HG02938 (cell line): Measurements from ENCODE around the gene LRRC32.
"Not testable (repeated sequence)": the region's sequence is repeated elsewhere in the genome, so short reads cannot be mapped to it uniquely, and the experiment has no call there.

ENCODE experiments used
- ATAC-seq: cut with Tn5 transposase; IDR thresholded peaks from one replicate; pipeline ENCODE4 v1.9.1; 2021; ENCODE audit warnings: mild to moderate bottlenecking, moderate library complexity; ENCODE audit not compliant: unreplicated experiment

Gene LRRC32

DNA sequence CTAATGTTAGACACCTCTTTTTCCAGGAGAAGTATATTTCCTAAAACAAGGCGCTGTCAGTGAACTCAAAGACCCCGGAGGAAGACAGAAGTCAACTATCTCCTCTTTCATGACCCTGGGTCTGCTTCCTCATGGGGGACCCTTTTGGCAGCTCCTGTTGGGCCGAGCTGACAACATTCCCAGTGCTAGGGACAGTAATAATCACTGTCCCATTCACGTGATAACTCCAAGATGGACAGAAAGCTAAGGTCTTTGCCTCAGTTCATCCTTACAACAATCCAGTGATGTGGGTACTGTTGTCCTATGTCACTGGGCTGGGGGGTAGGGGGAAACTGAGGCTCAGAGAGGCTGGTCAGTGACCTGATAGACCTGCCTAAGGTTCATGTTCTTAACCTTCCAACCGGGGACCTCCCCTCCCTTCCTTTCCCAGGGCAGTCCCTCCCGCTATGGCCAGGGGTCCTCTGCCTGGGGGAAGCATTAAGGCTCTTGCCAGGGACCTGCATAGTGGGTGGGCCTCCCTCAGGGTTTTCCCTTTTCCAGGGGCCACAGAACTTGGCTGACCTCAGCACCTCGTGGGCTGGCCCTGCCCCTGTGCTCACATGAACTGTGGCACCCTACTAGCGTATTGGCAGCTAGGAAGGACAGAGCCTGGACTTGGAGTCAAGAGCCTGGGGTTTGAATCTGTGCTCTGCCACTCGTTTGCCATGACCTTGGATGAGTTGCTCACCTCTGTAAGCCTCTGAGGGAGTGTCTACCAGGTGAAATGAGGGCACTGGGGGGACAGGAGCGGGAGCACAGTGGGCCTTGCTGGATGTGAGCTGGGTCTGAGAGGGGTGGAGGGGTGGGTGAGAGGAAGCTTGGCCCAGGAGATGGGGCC is 53.6 kb downstream of the LRRC32 start:
- ATAC-seq: no peak

DNA sequence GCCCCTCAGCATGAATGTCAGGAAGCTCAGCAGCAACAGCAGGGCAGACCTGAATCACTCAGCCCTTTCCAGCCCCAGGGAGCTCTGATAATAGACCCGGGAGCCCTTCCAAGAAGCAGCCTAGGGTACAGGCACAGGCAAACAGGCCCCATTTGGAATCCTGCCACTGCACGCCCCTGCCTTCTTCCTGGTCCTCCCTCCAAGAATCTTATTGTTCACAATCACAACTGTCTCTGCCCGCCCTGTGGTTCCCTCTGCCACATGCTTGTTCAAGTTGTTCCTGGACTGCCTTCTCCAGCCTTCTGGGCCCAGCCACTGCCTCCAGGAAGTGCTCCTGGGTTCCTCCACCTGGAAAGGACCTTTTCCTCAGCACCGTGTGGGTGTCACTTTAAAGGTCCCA is 54.6 kb downstream of the LRRC32 start:
- no peak for ATAC-seq

DNA sequence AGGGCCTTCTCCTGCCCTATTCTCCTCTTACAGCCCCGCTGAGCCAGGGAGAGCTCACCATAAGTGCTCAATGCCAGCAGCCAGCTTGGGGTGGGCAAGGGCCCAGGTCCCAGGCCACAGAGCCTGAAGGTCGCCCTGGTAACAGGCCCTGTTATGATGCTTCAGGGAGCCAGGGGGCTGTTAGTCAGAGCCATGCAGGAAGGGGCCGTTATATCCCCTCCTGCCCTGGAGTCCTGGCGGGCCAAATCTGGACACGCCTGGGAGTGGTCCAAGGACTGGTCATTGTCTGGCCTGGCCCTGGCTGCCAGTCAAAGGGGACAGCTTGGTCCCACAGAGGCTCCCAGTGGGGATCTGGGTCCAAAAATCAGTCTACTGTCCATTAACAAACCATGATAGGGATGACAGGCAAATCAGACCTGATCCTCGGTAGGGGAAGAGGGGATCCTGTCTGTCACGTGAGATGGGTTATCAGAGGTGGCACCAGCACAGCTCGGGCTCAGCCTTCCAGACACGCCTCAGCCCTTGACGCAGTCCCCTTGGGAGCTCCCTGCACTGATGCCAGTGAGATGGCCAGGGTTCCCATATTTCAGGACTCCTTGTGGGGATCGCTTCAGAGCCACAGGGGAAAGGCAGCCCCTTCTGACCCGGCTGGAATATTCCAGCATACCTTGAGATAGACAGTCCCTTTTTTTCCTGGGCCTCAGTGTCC is 55.9 kb downstream of the LRRC32 start:
- ATAC-seq: no peak

DNA sequence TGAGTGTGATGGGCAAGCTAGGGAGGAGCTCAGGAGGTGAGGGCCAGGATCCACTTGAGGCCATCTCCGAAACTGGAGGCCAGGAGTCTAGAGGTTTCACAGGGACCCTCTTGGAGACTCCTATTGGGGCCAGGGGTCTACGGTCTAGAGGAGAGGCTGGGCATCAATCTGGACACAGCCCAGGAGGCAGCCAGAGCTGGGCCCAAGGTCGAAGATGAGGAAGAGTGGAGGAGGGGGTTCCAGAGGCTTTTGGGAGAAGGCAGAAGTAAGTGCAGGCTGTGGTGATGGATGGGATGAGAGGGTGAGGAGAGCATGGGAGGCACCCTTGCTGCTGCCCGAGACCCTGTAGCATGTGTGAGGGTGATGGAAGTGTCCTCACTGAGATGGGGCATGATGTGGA is 56.6 kb downstream of the LRRC32 start:
- ATAC-seq: no peak

DNA sequence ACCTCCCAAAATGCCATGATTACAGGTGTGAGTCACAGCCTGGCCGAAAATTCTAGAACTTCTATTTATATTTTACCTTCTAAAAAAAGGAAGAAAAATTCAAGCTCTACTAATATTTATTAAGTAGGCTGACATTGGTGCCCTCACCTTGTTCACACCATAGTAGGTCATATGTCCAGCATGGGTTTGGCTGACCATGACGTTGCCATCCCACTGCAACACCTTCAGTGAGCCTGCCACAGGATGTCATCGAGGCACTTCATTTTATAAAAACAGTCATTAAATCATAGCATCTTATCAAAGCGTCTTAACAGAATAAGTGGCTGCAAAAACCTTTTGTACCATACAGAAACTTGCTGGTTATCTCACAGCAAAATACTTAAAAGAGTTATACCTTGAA is 58.3 kb downstream of the LRRC32 start:
- ATAC-seq: no peak

DNA sequence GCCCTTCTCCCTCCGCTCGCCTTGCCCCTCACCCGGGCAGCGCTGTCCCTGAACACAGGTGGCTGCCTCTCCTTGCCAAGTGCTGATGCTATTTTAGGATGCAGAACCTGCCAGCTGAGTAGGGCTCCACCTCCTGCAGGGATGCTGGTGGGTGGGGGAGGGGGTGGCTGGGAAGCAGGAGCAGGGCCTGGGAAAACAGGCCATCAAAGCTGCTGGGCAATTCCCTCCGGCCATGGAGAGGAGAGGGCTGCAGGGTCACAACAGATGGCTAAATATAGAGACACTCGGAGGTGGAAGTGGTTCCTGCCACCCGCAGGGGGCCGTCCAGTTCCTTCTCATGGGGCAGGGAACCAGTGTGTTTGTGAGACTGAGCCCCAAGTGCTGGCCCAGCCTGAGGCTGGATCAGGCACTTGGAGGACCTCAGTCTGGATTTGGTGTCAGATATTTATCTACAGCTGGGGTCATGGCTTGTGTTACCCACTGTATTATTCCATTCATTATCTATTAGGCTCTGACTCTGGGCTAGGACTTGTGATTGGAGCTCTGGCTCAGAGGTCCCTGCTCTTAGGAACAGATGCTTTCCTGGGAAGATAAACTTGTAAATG is 59.6 kb downstream of the LRRC32 start:
- ATAC-seq: no peak

DNA sequence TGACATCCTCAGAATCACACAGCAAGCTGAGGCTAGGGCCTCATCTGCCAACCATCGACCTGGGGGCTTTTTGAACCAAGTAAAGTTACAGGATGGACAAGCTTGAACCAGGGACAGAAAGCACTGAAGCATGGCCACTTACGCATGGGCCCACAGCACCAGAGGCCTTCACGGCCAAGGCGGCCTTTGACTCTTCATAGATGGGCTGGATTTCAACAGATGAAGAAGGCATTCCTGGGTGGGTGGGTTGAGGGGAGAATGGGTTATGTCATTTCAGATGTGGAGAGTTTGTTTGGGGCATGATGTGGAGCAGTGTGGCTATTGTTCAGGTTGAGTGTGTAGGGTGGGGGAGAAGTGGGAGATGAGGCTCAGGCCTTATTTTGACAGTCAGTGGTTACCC is 60.2 kb downstream of the LRRC32 start:
- ATAC-seq: no peak

DNA sequence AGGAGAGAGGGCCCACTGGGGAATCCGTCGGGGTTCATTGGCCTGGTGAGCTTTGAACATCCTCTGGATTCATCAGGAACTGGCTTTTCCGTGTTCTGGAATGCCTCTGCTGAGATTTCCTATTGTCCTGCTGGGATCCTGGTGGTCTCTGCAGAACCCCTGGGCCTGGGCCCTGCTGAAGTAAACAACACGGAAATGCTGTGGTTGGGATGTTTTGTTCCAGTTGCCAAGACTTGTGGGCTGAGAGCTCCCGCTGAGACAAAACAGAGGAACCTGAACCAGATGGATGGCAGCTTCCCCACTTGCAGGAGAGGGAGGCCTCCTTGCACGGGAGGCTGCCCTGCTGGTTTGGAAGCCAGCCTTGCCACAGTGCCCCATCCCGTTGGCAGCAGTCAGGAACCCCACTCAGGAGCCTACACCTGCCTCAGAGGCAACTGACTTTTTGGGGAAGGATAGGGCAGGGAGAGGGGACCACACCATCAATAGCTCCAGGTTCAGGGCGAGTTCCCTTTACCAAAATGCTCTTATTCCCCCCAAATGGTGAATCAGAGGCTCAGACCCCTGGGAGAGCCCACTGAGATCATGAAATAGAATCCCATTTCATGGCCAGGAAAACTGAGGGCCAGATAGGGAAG is 60.7 kb downstream of the LRRC32 start:
- ATAC-seq: no peak

DNA sequence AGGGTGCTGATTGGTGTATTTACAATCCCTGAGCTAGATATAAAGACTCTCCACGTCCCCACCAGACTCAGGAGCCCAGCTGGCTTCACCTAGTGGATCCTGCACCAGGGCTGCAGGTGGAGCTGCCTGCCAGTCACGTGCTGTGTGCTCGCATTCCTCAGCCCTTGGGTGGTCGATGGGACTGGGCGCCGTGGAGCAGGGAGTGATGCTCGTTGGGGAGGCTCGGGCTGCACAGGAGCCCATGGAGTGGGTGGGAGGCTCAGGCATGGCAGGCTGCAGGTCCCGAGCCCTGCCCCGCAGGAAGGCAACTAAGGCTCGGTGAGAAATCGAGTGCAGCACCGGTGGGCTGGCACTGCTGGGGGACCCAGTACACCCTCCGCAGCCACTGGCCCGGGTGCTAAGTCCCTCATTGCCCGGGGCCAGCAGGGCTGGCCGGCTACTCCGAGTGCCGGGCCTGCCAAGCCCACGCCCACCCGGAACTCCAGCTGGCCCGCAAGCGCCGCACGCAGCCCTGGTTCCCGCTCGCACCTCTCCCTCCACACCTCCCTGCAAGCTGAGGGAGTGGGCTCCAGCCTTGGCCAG is 61.6 kb downstream of the LRRC32 start:
- ATAC-seq: not testable (repeated sequence)

DNA sequence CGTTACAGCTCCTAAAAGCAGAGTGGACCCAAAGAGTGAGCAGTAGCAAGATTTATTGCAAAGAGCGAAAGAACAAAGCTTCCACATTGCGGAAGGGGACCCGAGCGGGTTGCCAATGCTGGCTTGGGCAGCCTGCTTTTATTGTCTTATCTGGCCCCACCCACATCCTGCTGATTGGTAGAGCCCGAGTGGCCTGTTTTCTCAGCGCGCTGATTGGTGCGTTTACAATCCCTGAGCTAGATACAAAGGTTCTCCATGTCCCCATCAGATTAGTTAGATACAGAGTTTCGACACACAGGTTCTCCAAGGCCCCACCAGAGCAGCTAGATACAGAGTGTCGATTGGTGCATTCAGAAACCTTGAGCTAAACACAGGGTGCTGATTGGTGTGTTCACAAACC is 62.3 kb downstream of the LRRC32 start:
- ATAC-seq: not testable (repeated sequence)
